Osteoblast (primary cell): ENCODE measurements around the gene TNFRSF25. TPM values are rescaled to one million over a fixed set of nuclear protein-coding genes. Genes with fewer than 3 reads are reported as not detected.
A peak's percentile ranks its signal among the peaks of the same experiment; 100 is the strongest.

Experiments used
- DNase-seq: peaks from one replicate; pipeline ENCODE4 v3.0.0; 2011; ENCODE audit warnings: low spot score, mixed read lengths; ENCODE audit not compliant: insufficient read length; ENCODE audit errors: missing footprints
- H2AFZ ChIP-seq: 2 replicates; pipeline ENCODE4 v1.6.0; 2011; ENCODE audit warnings: mild to moderate bottlenecking, low read length
- H3K27ac ChIP-seq: 2 replicates; pipeline ENCODE4 v1.5.1; 2011; ENCODE audit warnings: mild to moderate bottlenecking, low read depth, low read length, moderate library complexity
- H3K27me3 ChIP-seq: 2 replicates; pipeline ENCODE4 v1.6.0; 2012; ENCODE audit warnings: mild to moderate bottlenecking, control low read depth, inconsistent platforms, low read length, moderate library complexity; ENCODE audit not compliant: insufficient read depth
- H3K36me3 ChIP-seq: 2 replicates; pipeline ENCODE4 v1.5.1; 2011; ENCODE audit warnings: mild to moderate bottlenecking, low read length, control low read depth, moderate library complexity; ENCODE audit not compliant: insufficient read depth
- H3K4me1 ChIP-seq: 2 replicates; pipeline ENCODE4 v1.5.1; 2011; ENCODE audit warnings: mild to moderate bottlenecking, low read length, control low read depth, moderate library complexity; ENCODE audit not compliant: insufficient read depth
- H3K4me2 ChIP-seq: 2 replicates; pipeline ENCODE4 v1.6.0; 2011; ENCODE audit warnings: mild to moderate bottlenecking, low read length; ENCODE audit not compliant: insufficient read depth
- H3K4me3 ChIP-seq: fragments of 200-600 bp; sonication (generic); 3 replicates; pipeline ENCODE4 v1.5.1; 2012; ENCODE audit warnings: mild to moderate bottlenecking, low read length, inconsistent platforms; ENCODE audit not compliant: insufficient read depth
- H3K79me2 ChIP-seq: 2 replicates; pipeline ENCODE4 v1.6.0; 2012; ENCODE audit warnings: mild to moderate bottlenecking, low read length, control low read depth, inconsistent platforms; ENCODE audit not compliant: insufficient read depth
- H3K9me3 ChIP-seq: 2 replicates; pipeline ENCODE4 v1.5.1; 2011; ENCODE audit warnings: low read depth, low read length, control low read depth
- H4K20me1 ChIP-seq: 2 replicates; pipeline ENCODE4 v1.6.0; 2012; ENCODE audit warnings: mild to moderate bottlenecking, low read length, control low read depth; ENCODE audit not compliant: insufficient read depth
- CTCF ChIP-seq: IDR thresholded peaks from 2 replicates; pipeline ENCODE4 v1.5.1; 2011; ENCODE audit warnings: mild to moderate bottlenecking, low read depth, low read length, moderate library complexity; ENCODE audit errors: extremely low read depth
- total RNA-seq: library from RNA; depleted of rRNA; stranded (reverse); fragments of >200 nt; gene quantifications from 2 replicates; pipeline ENCODE4 v1.2.3, GENCODE V29; 2012

TNFRSF25 gene
- total RNA-seq, 1 donor, result 3.3 TPM

GRCh38 chr1:6485168-6486101, 19.5 kb upstream of the TNFRSF25 start:
- H3K27me3 ChIP-seq, result peaks cover 3% of the 10 kb centered on the region
- peak overlapping the region; percentile 63 for H3K4me2 ChIP-seq
- peaks cover 3% of the 10 kb centered on the region for H3K79me2 ChIP-seq
- H3K9me3 ChIP-seq, result no peaks in the 10 kb centered on the region
- H3K4me3 ChIP-seq, result peak overlapping the region; percentile 64
- peak; percentile 93 for DNase-seq
- H2AFZ ChIP-seq, result no peak overlapping the region
- TF ChIP-seq CTCF, result no peak
- no peak overlapping the region for H3K27ac ChIP-seq
- H3K4me1 ChIP-seq, result peaks cover 8% of the 10 kb centered on the region
- no peaks in the 10 kb centered on the region for H3K36me3 ChIP-seq
- peaks cover 30% of the 10 kb centered on the region for H4K20me1 ChIP-seq

- Histone ChIP-seq H3K9me3 (no peaks in the 10 kb centered on the region), H3K27ac (no peak overlapping the region), H3K27me3 (peaks cover 3% of the 10 kb centered on the region), H3K4me3 (peak overlapping the region; percentile 64), H3K79me2 (no peaks in the 10 kb centered on the region), H4K20me1 (peaks cover 30% of the 10 kb centered on the region), H3K36me3 (no peaks in the 10 kb centered on the region), H3K4me1 (peaks cover 7% of the 10 kb centered on the region), H2AFZ (no peak overlapping the region), H3K4me2 (peak overlapping the region; percentile 61)
- no peak for DNase-seq
- TF ChIP-seq CTCF, result no peak
These were observed 18.8 kb upstream of the TNFRSF25 start for GRCh38 chr1:6484826-6485167.

- peaks cover 3% of the 10 kb centered on the region for H3K27me3 ChIP-seq
- H4K20me1 ChIP-seq, result peaks cover 21% of the 10 kb centered on the region
- no peak overlapping the region for H3K4me3 ChIP-seq
- H3K36me3 ChIP-seq, result no peaks in the 10 kb centered on the region
- H3K4me1 ChIP-seq, result peaks cover 4% of the 10 kb centered on the region
- no peak for DNase-seq
- no peak for TF ChIP-seq CTCF
- H3K79me2 ChIP-seq, result no peaks in the 10 kb centered on the region
- H3K4me2 ChIP-seq, result no peak overlapping the region
- no peak overlapping the region for H2AFZ ChIP-seq
- no peak overlapping the region for H3K27ac ChIP-seq
- H3K9me3 ChIP-seq, result no peaks in the 10 kb centered on the region
These were observed 17.8 kb upstream of the TNFRSF25 start for GRCh38 chr1:6483761-6484117.

- Histone ChIP-seq H3K27ac (no peak overlapping the region), H3K9me3 (no peaks in the 10 kb centered on the region), H3K36me3 (no peaks in the 10 kb centered on the region), H4K20me1 (peaks cover 19% of the 10 kb centered on the region), H3K27me3 (peaks cover 3% of the 10 kb centered on the region), H2AFZ (no peak overlapping the region), H3K4me2 (no peak overlapping the region), H3K79me2 (no peaks in the 10 kb centered on the region), H3K4me1 (peaks cover 4% of the 10 kb centered on the region), H3K4me3 (no peak overlapping the region)
- no peak for TF ChIP-seq CTCF
- no peak for DNase-seq
These were observed 17.2 kb upstream of the TNFRSF25 start for GRCh38 chr1:6483017-6483760.
